Fibroblast of skin of left quadriceps (primary cell): Measurements from ENCODE around the gene TAS2R13.

Experiments used
- DNase-seq, 2 experiments: peaks; one replicate each; pipeline ENCODE4 v3.0.0-alpha.2; 2013; ENCODE audit warnings: low read depth in 2 of 2

The TAS2R13 gene

DNA sequence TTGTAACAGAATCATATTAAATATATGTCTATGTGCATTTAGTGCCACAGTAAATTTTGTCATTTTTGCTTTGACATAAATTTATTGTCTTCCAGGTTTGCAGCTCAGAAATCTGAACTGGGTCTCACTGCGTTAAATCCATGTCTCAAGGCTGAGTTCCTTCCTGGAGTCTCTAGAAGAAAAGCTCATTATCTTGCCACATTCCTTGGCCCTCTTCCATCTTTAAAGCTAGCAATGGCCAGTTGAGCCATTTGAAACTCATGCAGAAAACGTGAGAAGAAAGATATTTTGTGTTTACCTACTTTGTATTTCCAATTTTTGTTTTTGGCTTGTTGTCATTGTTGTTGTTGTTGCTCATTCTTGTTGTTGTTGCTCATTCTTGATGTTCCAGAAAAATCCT lies 36.0 kb downstream of the TAS2R13 start:
- DNase-seq = peak in 1 of 2 experiments; percentile 3

DNA sequence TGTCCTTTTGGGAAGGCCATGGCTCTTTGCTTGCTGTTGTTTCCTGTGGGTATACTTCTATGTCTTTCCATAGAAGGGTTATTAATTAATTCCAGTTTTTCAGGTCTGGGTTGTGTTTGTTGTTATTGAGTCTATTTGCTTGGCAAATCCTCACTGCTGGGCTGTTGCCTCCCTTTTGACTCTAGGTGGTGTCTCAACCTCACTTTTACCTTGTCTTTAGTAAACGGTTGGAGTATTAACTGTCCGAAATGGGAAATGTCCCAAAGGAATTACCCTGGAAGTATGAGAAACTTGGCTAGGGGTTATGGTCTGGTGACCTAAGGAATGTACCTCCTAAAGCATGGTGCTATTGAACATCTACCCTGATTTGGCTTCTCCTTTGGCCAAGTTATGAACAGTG lies 42.0 kb downstream of the TAS2R13 start:
- no peak for DNase-seq

DNA sequence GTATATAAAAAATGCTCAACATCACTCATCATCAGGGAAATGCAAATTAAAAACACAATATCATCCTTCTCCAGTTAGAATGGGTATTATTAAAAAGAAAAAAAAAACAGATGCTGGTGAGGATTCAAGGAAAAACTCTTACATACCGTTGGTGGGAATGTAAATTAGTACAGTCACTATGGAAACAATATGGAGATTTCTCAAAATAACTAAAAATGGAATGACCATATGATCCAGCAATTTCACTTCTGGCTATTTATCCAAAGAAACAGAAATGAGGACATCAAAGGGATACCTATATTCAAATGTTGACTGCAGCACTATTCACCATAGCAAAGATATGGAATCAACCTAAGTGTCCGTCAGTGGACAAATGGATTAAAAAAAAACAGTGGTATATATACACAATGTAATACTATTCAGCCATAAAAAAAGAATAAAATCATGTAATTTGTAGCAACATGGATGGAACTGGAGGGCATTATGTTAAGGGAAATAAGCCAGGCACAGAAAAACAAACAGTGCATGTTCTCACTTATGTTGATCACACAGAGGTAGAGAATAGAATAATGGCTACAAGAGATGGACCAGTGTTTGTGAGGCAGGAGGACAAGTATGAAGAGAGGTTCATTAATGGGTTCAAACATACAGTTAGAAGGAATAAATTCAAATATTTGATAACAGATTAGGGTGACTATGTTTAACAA lies 45.7 kb downstream of the TAS2R13 start:
- DNase-seq = no peak

GRCh38 chr12:10861366-10861765 lies 48.0 kb downstream of the TAS2R13 start:
- no peak for DNase-seq
